Gastrocnemius medialis (tissue), 4 donors: ENCODE measurements around the gene PRPF19. TPM values are rescaled to one million over a fixed set of nuclear protein-coding genes. Genes with fewer than 3 reads are reported as not detected.
A peak's percentile ranks its signal among the peaks of the same experiment; 100 is the strongest.

ENCODE experiments used
- ATAC-seq, 2 donors: fragments of 150-250 bp; one replicate each; pipeline ENCODE4 v1.9.1; 2016
- DNase-seq, 2 donors: peaks; one replicate each; pipeline ENCODE4 v3.0.0-alpha.2; 2019
- H3K27ac ChIP-seq, 4 donors: fragments of 200-600 bp; sonication (generic); 1 replicate in 1 of 4; 2 replicates in 3 of 4; pipeline ENCODE4 v1.5.1; 2016 to 2018; ENCODE audit warnings: mild to moderate bottlenecking in 2 of 4, moderate library complexity in 1 of 4
- H3K27me3 ChIP-seq, 3 donors: fragments of 200-600 bp; sonication (generic) in 2 of 3; 1 replicate in 1 of 3; 2 replicates in 2 of 3; pipeline versions ENCODE4 v1.5.1 to v1.6.0; 2016 to 2019; ENCODE audit warnings: mild to moderate bottlenecking in 1 of 3, moderate library complexity in 1 of 3
- H3K36me3 ChIP-seq, 2 donors: fragments of 200-600 bp; sonication (generic) in 1 of 2; one replicate each; pipeline ENCODE4 v1.5.1; 2017 to 2018
- H3K4me1 ChIP-seq, 2 donors: fragments of 200-600 bp; sonication (generic) in 1 of 2; one replicate each; pipeline ENCODE4 v1.5.1; 2016 to 2017; ENCODE audit warnings: mild to moderate bottlenecking in 2 of 2
- H3K4me3 ChIP-seq, 4 donors: fragments of 200-600 bp; sonication (generic) in 3 of 4; 1 replicate in 1 of 4; 2 replicates in 3 of 4; pipeline ENCODE4 v1.5.1; 2016 to 2019; ENCODE audit warnings: mild to moderate bottlenecking in 2 of 4
- H3K9me3 ChIP-seq, 3 donors: fragments of 200-600 bp; sonication (generic) in 2 of 3; 1 replicate in 1 of 3; 2 replicates in 2 of 3; pipeline ENCODE4 v1.5.1; 2016 to 2019
- POLR2A ChIP-seq, 2 donors: fragments of 450-650 bp; IDR thresholded peaks; one replicate each; pipeline ENCODE4 v1.6.1; 2017; ENCODE audit warnings: antibody characterized with exemption in 2 of 2, mild to moderate bottlenecking in 2 of 2, moderate library complexity in 2 of 2
- in situ Hi-C, 4 donors: fragments of 200-750 bp; cut with MboI; loops; one replicate each; pipeline versions ENCODE4 v1.15.0 to v1.8.0; 2017; ENCODE audit warnings: low sequenced_read_pairs in 4 of 4
- intact Hi-C: fragments of 100-400 bp; cut with DNase I; formaldehyde crosslinking; loops from one replicate; pipeline ENCODE4 v1.15.1; 2023; ENCODE audit warnings: low total_unique reads
- total RNA-seq, 4 donors: library from RNA; depleted of rRNA; stranded (reverse); fragments of >200 nt; gene quantifications; one replicate each; pipeline versions ENCODE4 v1.1.0 to v1.2.3, GENCODE V29; 2016
- TF ChIP-seq, protein P1 (sequence below), 5 experiments: fragments of 450-650 bp in 3 of 5; fragments of 200-600 bp in 2 of 5; sonication (generic) in 2 of 5; IDR thresholded peaks in 4 of 5; conservative IDR thresholded peaks in 1 of 5; 1 replicate in 4 of 5; 2 replicates in 1 of 5; pipeline ENCODE4 v1.5.1; 2016 to 2019; ENCODE audit warnings: antibody characterized with exemption in 5 of 5, mild to moderate bottlenecking in 3 of 5, moderate library complexity in 3 of 5

The PRPF19 gene
- total RNA-seq, 4 donors from 2014 or later, result 55.5 to 75.6 (median 71.9) TPM

DNA sequence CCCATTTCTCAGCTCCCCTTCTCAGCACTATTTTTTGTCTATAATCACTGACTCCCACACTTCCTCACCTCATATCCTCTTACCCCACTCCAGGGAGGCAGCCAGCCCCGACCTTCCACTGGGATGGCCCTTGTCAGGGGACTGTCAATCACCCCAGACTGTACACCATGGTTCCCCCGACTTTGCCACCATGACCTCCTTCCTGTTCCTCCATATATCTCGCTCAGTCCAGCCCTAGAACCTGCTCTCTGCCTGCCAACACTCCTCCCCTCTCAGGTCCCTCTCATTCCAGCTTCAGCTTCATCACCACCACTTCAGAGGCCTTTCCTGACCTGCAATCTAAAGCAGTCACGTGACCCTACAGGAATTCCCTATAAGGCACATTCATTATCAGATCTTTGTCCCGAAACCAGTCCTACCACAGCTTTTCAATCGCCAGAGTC is 16.5 kb downstream of the PRPF19 start:
- no peak overlapping the region for H3K27ac ChIP-seq
- no peaks in the 10 kb centered on the region for H3K9me3 ChIP-seq
- H3K27me3 ChIP-seq, result no peaks in the 10 kb centered on the region
- ATAC-seq, result no peak
- DNase-seq, result no peak
- no peaks in the 10 kb centered on the region for H3K4me1 ChIP-seq
- no peak for TF ChIP-seq POLR2A (IDR thresholded peaks at IDR 0.05)
- TF ChIP-seq, protein P1, sequence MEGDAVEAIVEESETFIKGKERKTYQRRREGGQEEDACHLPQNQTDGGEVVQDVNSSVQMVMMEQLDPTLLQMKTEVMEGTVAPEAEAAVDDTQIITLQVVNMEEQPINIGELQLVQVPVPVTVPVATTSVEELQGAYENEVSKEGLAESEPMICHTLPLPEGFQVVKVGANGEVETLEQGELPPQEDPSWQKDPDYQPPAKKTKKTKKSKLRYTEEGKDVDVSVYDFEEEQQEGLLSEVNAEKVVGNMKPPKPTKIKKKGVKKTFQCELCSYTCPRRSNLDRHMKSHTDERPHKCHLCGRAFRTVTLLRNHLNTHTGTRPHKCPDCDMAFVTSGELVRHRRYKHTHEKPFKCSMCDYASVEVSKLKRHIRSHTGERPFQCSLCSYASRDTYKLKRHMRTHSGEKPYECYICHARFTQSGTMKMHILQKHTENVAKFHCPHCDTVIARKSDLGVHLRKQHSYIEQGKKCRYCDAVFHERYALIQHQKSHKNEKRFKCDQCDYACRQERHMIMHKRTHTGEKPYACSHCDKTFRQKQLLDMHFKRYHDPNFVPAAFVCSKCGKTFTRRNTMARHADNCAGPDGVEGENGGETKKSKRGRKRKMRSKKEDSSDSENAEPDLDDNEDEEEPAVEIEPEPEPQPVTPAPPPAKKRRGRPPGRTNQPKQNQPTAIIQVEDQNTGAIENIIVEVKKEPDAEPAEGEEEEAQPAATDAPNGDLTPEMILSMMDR (IDR thresholded peaks at IDR 0.05 in 4 of 5, conservative IDR thresholded peaks at IDR 0.05 in 1 of 5), result no peak
- intact Hi-C loops (no loop called here), in situ Hi-C loops (loop anchor here in 1 of 4 donors (5.0 kb wide), 1 partner anchor 48 kb away; the partner anchor contains the start of gene CCDC86)
- H3K36me3 ChIP-seq, result peaks cover 0 to 47% of the 10 kb centered on the region in 2 donors
- no peak overlapping the region for H3K4me3 ChIP-seq

DNA sequence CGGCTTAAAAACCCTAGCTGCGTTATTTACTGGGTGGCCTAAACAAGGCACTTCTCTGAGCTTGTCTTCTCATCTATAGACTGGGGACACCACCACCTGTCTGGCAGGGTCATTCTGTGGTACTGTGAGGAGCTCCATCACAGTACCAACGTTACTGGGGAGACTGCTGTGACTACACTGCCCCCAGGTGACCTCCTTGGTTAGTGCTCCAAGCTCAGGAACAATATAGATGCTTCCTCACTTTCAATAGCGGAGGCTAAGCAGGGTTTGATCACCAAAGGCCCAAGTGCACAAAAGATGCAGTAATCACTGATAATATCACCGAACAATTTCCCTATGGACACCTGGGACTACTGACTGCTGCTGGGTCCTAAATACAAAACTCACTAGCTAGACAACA is 18.8 kb downstream of the PRPF19 start:
- Histone ChIP-seq H3K27me3 (no peaks in the 10 kb centered on the region), H3K9me3 (no peaks in the 10 kb centered on the region), H3K36me3 (peaks cover 0 to 24% of the 10 kb centered on the region in 2 donors), H3K27ac (no peak overlapping the region), H3K4me1 (no peaks in the 10 kb centered on the region), H3K4me3 (no peak overlapping the region)
- no peak for DNase-seq
- in situ Hi-C loops (no loop called here), intact Hi-C loops (loop anchor here (1.0 to 2.0 kb wide), 2 partner anchors 56 to 113 kb away; no protein-coding TSS in a partner anchor)
- peak; percentile 54 to 86 for ATAC-seq
- TF ChIP-seq, protein P1 (IDR thresholded peaks at IDR 0.05 in 4 of 5, conservative IDR thresholded peaks at IDR 0.05 in 1 of 5), result peak; percentile 22 to 51 (median 46)
- TF ChIP-seq POLR2A (IDR thresholded peaks at IDR 0.05), result no peak

DNA sequence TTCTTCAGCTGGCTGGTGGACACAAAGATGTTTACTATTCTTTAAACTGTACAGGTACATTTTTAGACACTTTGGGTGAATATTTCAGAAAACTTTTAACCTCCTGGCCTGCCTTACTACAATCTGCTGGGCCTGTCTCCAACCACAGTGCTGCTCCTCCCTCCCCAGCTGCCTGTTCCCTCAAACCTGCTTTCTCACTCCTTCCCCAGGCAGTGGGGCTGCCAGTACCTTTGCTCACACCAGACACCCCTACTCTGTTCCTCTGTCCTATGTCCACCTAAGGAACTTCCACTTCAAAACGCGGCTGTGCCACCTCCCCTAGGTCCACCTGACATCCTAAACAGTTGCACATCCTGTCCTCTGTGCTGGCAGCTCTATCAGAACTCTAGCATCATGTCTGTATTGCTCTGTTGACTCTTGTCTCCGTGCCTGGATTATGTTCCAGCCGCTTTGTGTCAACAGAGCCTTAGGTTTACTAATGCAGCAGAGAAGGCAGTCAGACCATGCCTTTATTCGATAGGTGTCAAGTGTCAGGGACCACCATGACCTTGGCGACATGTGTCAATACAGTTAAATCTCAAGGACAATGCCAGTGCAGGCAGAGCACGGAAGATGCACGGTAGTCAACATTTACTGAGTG is 25.6 kb downstream of the PRPF19 start:
- H3K4me3 ChIP-seq, result no peak overlapping the region
- intact Hi-C loops, result no loop called here
- peak overlapping the region in 1 of 4 donors; percentile 78 for H3K27ac ChIP-seq
- peak in 1 of 2 donors; percentile 67 for ATAC-seq
- TF ChIP-seq POLR2A (IDR thresholded peaks at IDR 0.05), result no peak
- TF ChIP-seq, protein P1 (IDR thresholded peaks at IDR 0.05 in 4 of 5, conservative IDR thresholded peaks at IDR 0.05 in 1 of 5), result no peak
- peaks cover 25 to 33% of the 10 kb centered on the region in 2 donors for H3K4me1 ChIP-seq
- H3K9me3 ChIP-seq, result no peaks in the 10 kb centered on the region
- H3K27me3 ChIP-seq, result no peaks in the 10 kb centered on the region
- no peaks in the 10 kb centered on the region for H3K36me3 ChIP-seq
- DNase-seq, result no peak
- in situ Hi-C loops, result no loop called here

DNA sequence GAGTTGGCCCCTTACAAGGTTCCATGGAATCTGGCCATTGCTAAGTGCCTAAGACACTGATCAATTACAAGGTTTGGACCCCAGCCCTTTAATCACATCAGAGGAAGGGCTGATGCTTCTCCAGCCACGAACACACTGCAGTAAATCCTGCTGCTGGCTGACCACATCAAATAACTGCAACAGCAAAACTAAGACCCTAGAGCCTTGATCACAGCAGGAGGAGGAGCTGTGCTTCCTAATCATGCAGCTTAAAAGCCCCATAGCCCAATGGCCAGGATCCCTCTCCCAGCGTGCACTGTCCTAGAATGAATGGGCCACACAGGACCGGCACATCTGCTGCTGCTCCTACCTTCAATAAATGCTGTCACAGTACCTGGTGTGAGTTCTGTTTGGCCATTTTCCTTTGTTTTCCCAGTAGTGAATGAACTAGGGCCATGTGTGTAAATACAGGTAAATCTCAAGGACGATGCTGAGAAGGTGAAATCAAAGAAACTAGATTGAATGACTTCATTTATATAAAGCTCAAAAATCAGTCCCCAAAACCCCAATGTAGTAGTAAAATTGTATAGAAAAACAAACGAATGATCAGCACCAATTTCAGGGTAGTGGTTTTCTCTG is 26.3 kb downstream of the PRPF19 start:
- Histone ChIP-seq H3K9me3 (no peaks in the 10 kb centered on the region), H3K4me3 (no peak overlapping the region), H3K27ac (peak overlapping the region in 2 of 4 donors; percentile 73 to 78), H3K36me3 (no peaks in the 10 kb centered on the region), H3K4me1 (peaks cover 31 to 38% of the 10 kb centered on the region in 2 donors), H3K27me3 (no peaks in the 10 kb centered on the region)
- intact Hi-C loops, result loop anchor here (2.0 kb wide), 1 partner anchor 37 kb away; the partner anchor contains the start of gene CCDC86
- no peak for DNase-seq
- in situ Hi-C loops, result no loop called here
- no peak for ATAC-seq
- no peak for TF ChIP-seq POLR2A (IDR thresholded peaks at IDR 0.05)
- TF ChIP-seq, protein P1 (IDR thresholded peaks at IDR 0.05 in 4 of 5, conservative IDR thresholded peaks at IDR 0.05 in 1 of 5), result no peak
